Esophagus squamous epithelium (tissue), 4 donors: ENCODE measurements around the gene FAM53B.

Experiments
- CTCF ChIP-seq, 6 experiments: fragments of 450-650 bp in 4 of 6; fragments of 200-600 bp in 2 of 6; sonication (generic) in 2 of 6; IDR thresholded peaks; one replicate each; pipeline ENCODE4 v1.5.1; 2016 to 2019; ENCODE audit warnings: antibody characterized with exemption in 6 of 6, mild to moderate bottlenecking in 4 of 6, moderate library complexity in 4 of 6
- POLR2A ChIP-seq, 4 donors: fragments of 450-650 bp; IDR thresholded peaks; one replicate each; pipeline ENCODE4 v1.6.1; 2017; ENCODE audit warnings: antibody characterized with exemption in 4 of 4, mild to moderate bottlenecking in 4 of 4, moderate library complexity in 3 of 4

GRCh38 chr10:124653811-124654651 is 90.1 kb downstream of the FAM53B start:
- no peak for TF ChIP-seq CTCF (IDR thresholded peaks at IDR 0.05)
- no peak for TF ChIP-seq POLR2A (IDR thresholded peaks at IDR 0.05)
